Activated CD4-positive, alpha-beta T cell treated with anti-CD3 and anti-CD28 coated beads, Interleukin-2, amount 50 U/mL, for 4 hours (primary cell): Measurements from ENCODE around the gene SLC2A10.
A peak's percentile ranks its signal among the peaks of the same experiment; 100 is the strongest.
"Not testable (repeated sequence)": the region's sequence is repeated elsewhere in the genome, so short reads cannot be mapped to it uniquely, and the experiment has no call there.

Experiments used
- DNase-seq, 2 experiments: peaks; one replicate each; pipeline ENCODE4 v3.0.0-alpha.2; 2020

The SLC2A10 gene

DNA sequence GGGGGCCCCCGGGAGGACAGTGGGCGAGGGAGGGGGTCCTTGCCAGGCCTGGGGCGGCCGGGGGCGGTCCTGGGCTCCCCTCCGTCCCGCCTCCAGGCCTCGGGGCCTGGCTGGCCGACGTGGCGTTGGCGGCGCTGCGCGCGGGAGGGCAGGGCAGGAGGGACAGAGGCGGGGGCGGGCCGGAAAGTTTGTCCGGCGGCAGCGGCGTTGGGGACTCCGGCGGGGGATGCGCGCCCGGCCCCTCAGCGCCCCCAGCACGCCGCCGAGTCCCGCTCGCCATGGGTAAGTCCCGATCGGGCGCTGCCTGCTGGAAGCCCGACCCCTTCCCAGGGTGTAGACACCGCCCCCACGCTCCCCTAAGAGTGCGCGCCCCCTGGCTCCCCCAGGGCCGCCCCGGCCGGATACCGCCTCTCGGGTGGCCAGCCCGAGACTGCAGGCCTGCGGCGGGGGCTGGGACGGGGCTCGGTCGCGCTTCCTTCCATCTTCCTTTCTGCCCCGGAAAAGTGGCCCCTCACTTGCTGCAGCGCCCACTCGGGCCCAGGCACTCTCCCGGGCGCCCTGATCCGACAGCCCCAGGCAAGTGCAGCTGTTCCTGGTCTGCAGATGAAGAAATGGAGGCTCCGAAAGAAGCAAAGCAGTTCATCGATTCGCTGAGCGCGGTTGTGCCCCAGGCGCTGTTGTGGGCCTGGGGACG, at the start of gene SLC2A10:
SLC2A10 (plus strand) TSS at position 191 of the 694 bp plus-strand sequence; CDS start at position 279, 88 bp downstream.
- no peak for DNase-seq

GRCh38 chr20:46660487-46660886, 49.0 kb upstream of the SLC2A10 start:
- no peak for DNase-seq

DNA sequence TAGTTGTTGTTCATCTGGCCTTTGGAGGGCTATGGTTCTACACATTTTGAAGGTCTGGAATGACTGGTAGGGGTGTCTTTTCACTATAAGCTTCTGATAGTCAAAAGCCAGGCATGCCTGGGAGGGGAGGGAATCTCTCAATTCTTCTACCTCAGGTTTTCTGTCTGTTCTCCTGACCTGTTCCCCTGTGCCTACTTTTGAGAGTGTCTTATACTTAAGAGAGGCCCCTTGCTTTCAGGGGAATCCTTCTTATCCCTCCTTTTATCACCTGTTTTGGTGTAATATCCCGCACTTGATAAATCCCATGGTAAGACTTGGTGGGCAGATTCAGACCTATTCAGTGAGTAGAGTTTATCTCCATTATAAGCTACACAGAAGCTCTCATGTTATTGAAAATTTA, 47.8 kb upstream of the SLC2A10 start:
- no peak for DNase-seq

DNA sequence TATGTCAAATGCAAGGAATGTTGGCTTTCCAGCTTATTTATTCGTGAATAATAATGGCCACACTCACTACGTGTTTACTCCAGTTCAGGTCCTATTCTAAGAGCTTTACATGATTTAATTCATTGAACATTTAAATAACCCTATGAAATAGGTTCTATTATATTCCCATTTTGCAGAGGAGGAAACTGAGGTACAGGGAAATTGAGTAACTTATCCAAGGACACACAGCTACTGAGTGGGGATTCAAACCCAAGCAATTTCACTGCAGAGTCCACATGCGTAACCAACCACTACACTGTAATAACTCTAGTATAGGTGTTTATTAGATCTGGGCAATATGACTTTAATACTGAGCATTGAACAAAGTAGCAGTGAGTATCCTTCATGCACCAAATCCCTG, 45.9 kb upstream of the SLC2A10 start:
- DNase-seq, result no peak

GRCh38 chr20:46665602-46666001, 43.8 kb upstream of the SLC2A10 start:
- no peak for DNase-seq

- no peak for DNase-seq
These were observed 43.1 kb upstream of the SLC2A10 start for GRCh38 chr20:46666306-46666705.

- DNase-seq, result no peak
These were observed 42.5 kb upstream of the SLC2A10 start for GRCh38 chr20:46666818-46667515.

DNA sequence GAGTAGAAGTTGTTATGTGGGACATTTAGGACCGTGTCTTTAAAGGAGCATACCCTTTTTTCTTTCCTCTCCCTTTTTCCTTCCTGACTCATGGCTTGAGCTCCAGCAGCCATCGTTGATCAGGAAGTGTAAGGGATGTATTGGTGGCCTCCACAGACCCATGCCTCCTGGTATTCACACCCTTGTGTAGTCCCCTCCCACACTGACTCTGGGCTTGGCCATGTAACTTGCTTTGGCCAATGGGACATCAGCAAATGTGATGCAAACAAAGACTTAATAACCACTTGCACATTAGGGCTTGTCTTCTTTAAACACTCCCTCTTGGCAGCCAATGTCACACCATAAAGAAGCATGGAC, 39.2 kb upstream of the SLC2A10 start:
- no peak for DNase-seq

DNA sequence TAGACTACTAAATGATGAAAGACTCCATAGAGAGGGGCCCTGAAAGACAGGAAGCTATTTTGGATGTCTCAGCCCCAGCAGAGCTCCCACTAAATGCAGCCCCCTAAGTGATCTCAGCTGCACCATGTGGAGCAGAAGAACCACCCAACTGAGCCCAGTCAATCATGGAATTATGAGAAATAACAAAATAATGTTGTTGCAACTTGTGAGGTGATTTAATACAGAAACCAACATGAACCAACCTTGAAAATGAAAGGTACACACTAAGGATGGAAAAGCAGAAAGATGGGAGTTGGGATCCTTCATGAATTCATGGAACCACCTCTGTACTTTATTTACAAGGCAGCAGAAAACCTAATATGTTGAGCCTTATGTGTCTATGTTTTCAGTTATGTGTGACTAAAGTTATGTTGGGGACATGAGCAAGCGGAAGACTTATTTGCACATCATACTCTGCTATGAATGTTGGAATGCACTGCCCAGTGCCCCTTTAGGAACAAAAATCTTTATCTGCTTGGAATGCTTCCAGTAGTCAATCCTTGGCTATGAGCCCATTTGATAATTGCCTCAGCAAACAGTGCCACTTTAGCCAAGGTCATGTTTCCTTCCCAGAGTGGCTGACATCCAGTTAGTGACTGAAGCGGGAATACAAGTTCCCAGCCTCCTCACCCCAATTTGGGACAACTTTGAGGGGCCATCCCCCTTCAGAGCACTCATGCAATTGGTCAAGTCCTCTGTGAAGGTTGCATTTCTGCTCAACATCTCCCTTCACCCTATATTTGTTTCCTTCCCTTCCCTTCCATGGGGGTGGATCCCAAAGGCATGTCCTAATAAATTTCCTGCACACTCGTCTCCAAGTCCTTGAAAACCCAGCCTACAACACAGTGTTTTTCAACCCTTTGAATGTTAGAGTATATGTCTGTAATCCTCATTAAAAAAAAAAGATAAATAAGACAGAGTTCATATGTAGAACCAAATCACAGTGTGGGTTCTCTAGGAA, 38.6 kb upstream of the SLC2A10 start:
- DNase-seq, result no peak

- DNase-seq, result no peak
These were observed 37.4 kb upstream of the SLC2A10 start for GRCh38 chr20:46671866-46672542.

GRCh38 chr20:46672543-46673148, 36.8 kb upstream of the SLC2A10 start:
- no peak for DNase-seq

DNA sequence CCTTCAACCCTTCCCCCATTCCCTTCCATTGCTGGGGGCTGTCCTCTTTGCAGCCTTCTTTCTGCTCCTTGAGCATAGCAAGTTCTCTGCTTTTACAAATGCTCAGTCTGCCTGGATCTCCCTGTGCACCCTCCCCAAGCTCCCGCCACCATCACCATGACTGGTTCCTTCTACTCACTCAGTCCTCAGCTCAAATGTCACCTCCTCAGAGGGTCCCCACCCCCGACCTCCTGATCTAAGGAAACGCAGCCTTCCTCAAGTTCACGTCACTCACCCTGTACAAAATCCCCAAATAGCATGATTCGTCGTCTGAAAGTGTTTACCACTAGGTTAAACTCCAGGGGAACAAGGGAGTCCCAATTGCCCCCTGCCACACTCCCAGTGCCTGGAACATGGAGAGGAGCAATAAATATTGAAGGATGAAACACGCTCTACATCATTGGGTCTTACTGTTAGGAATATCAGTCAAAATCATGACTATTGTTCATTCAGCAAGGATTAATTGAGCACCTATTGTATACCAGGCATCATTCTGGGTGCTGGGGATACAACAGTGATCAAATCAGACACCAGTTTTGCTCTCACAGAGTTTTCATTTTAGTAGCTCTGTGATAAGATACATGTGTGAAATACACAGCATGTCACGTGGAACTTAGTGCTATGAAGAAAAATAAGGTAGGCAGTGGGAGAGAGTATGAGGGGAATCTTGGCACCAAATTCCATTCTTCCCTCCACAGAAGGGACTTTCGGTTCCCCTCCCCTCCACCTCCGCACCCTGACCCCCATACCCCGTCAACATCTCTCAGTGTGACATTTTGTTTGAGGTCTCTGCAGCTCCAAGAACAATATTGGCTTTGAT, 35.8 kb upstream of the SLC2A10 start:
- no peak for DNase-seq

DNA sequence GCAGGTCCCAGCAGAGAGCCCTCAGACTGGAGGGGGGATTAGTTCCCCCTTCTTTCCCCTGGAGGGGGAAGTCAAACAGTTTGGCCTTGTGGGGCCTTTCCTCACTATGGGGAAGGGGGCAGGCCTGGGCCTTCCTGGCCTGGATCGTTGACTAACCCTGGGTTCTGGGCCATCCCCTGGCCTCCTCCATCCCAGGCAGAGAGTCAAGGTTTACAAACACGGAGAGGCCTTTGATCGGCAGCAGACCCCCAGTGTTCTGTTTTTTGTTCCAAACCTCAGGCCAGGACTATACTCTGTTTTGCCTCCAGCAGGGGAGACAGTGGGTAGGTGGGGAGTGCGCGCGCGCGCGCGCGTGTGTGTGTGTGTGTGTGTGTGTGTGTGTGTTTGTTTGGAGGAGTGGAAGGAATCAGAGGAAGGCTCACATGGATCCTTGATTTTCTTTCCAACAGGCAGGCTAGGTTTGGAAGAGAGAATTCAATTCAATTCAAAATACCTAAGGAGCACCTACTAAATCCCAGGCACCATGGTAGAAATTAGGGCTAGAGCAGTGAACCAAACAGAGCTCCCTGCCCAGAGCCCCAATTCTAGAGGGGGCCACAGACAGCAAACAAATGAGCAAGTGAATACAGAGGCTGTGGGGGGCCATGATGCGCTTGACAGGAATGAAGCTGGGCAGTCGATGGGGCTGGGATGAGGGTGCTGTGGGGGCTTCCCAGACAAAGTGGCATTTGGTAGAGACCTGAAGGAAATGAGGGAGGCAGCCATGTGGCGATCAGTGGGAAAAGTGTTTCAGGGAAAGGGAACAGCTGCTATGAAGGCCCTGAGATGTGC, 35.0 kb upstream of the SLC2A10 start:
- no peak for DNase-seq

DNA sequence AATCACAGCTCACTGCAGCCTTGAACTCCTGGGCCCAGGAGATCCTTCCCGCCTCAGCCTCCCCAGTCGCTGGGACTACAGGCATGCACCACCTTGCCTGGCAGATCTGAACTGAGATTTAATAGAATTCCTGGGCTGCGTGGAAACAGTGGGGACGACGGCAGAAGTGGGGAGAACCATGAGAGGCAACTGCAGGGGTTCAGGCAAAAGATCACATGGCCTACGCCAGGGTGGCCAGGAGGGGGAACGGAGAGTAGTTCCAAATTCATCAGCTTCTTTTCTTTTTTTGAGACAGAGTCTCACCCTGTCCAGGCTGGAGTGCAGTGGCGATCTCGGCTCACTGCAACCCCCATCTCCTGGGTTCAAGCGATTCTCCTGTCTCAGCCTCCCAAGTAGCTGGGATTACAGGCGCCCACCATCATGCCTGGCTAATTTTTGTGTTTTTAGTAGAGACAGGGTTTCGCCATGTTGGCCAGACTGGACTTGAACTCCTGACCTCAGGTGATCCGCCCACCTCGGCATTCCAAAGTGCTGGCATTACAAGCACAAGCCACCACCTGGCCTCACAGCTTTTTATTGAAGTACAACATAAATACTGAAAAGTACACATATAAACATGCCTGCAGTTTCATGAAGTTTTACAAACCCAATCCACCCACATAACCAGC, 32.7 kb upstream of the SLC2A10 start:
- not testable (repeated sequence) for DNase-seq

- no peak for DNase-seq
These were observed 31.8 kb upstream of the SLC2A10 start for GRCh38 chr20:46677608-46678007.

DNA sequence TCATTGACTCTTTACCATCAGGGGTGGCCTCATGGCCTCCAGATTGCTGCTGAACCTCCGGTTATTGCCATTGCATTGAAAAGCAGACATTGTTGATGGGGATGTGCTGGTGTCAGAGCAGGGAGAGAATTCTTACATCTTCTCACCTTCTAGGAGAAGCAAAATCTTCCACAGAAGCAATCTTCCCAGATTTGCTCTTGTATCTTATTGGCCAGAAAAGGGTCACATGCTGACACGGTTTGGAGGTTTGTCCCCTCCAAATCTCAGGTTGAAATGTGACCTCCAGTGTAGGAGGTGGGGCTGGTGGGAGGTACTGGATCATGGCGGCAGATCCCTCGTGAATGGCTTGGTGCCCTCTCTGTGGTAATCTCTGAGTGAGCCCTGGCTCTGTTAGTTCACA, 30.9 kb upstream of the SLC2A10 start:
- DNase-seq, result no peak

- no peak for DNase-seq
These were observed 28.8 kb upstream of the SLC2A10 start for GRCh38 chr20:46680684-46681031.

- DNase-seq, result peak; percentile 63 to 64
These were observed 28.2 kb upstream of the SLC2A10 start for GRCh38 chr20:46681032-46681854.
